OCI-LY7 (cell line): ENCODE data around the gene RAB30. TPM values are rescaled to one million over a fixed set of nuclear protein-coding genes. Genes with fewer than 3 reads are reported as not detected.
A peak's percentile ranks its signal among the peaks of the same experiment; 100 is the strongest.

Experiments used
- BruUV-seq: library from RNA; stranded (reverse); fragments of 400-500 nt; replicated peaks from 2 replicates; lab custom pipeline; 2021; lab: Mats Ljungman, UMichigan
- CTCF ChIA-PET: fragments of 300-600 bp; sonication (Branson Sonifier 250); formaldehyde crosslinking; loops from one replicate; lab custom pipeline; 2022; ENCODE audit warnings: antibody characterized with exemption; ENCODE audit not compliant: unreplicated experiment; lab: Charles Lee
- POLR2A ChIA-PET: fragments of 300-600 bp; sonication (Branson Sonifier 250); formaldehyde crosslinking; loops from one replicate; lab custom pipeline; 2022; ENCODE audit warnings: antibody characterized with exemption; lab: Charles Lee
- DNase-seq: peaks from one replicate; pipeline ENCODE4 v3.0.0-alpha.2; 2015; ENCODE audit warnings: low spot score
- H2AFZ ChIP-seq: fragments of 200-600 bp; sonication (generic), shearing (Covaris generic); 2 replicates; pipeline ENCODE4 v1.6.1; 2014; ENCODE audit warnings: mild to moderate bottlenecking, antibody characterized with exemption, low read length, moderate library complexity
- H3K27ac ChIP-seq: fragments of 200-600 bp; sonication (generic); 2 replicates; pipeline ENCODE4 v1.5.1; 2014; ENCODE audit warnings: mixed run types, low read depth, mild to moderate bottlenecking, moderate library complexity, low read length, inconsistent platforms; ENCODE audit not compliant: poor library complexity, severe bottlenecking
- H3K36me3 ChIP-seq: fragments of 200-600 bp; sonication (generic); 2 replicates; pipeline ENCODE4 v1.6.1; 2014; ENCODE audit warnings: mild to moderate bottlenecking, antibody characterized with exemption, low read length, moderate library complexity, mixed read lengths; ENCODE audit not compliant: insufficient read depth
- H3K4me1 ChIP-seq: fragments of 200-600 bp; sonication (generic); 2 replicates; pipeline ENCODE4 v1.5.1; 2014; ENCODE audit warnings: mild to moderate bottlenecking, low read length; ENCODE audit not compliant: insufficient read depth, poor library complexity, severe bottlenecking
- H3K4me2 ChIP-seq: fragments of 200-600 bp; sonication (generic); 2 replicates; pipeline ENCODE4 v1.6.1; 2014; ENCODE audit warnings: mild to moderate bottlenecking, low read length
- H3K4me3 ChIP-seq: fragments of 200-600 bp; sonication (generic); 2 replicates; pipeline ENCODE4 v1.5.1; 2014; ENCODE audit warnings: mild to moderate bottlenecking, low read depth, low read length; ENCODE audit not compliant: poor library complexity, severe bottlenecking
- H3K79me2 ChIP-seq: fragments of 200-600 bp; sonication (generic); 2 replicates; pipeline ENCODE4 v1.6.1; 2016; ENCODE audit warnings: low read depth, mild to moderate bottlenecking, low read length, moderate library complexity, mixed read lengths; ENCODE audit not compliant: insufficient read depth
- H3K9me2 ChIP-seq: fragments of 200-600 bp; sonication (generic); 2 replicates; pipeline ENCODE4 v1.6.1; 2016; ENCODE audit warnings: mild to moderate bottlenecking, low read length, mixed read lengths; ENCODE audit not compliant: insufficient read depth
- H3K9me3 ChIP-seq: fragments of 200-600 bp; sonication (generic); 2 replicates; pipeline ENCODE4 v1.6.1; 2014; ENCODE audit warnings: mild to moderate bottlenecking, mixed run types, low read length, mixed read lengths
- H4K20me1 ChIP-seq: fragments of 200-600 bp; sonication (generic); 2 replicates; pipeline ENCODE4 v1.6.1; 2014; ENCODE audit warnings: mild to moderate bottlenecking, antibody characterized with exemption, low read length, moderate library complexity, mixed read lengths; ENCODE audit not compliant: insufficient read depth
- EZH2phosphoT487 ChIP-seq: fragments of 200-600 bp; sonication (generic); IDR thresholded peaks from 2 replicates; pipeline ENCODE4 v1.6.1; 2018; ENCODE audit warnings: low read depth, borderline replicate concordance, mild to moderate bottlenecking, mixed run types, antibody characterized with exemption, low read length, moderate library complexity, mixed read lengths
- intact Hi-C: fragments of 100-400 bp; cut with micrococcal nuclease; formaldehyde crosslinking; loops from one replicate; pipeline ENCODE4 v1.10.0; 2022; ENCODE audit not compliant: unreplicated experiment
- total RNA-seq, 2 experiments: library from RNA; depleted of rRNA in 1 of 2; stranded (reverse); fragments of >200 nt in 1 of 2; shearing (Covaris generic) in 1 of 2; gene quantifications; 2 replicates each; pipeline ENCODE4 v1.2.3, GENCODE V29; 2014 to 2022
- TF ChIP-seq, protein P1 (sequence below): fragments of 200-600 bp; sonication (generic); conservative IDR thresholded peaks from 2 replicates; pipeline ENCODE4 v1.5.1; 2014; ENCODE audit warnings: mild to moderate bottlenecking, antibody characterized with exemption, low read length, moderate library complexity, mixed read lengths

The RAB30 gene
- total RNA-seq, 2 experiments from 2014 or later = 33.3 to 132 TPM

GRCh38 chr11:82932564-82932963 is 139.1 kb downstream of the RAB30 start:
- Histone ChIP-seq H3K4me3 (no peak overlapping the region), H3K27ac (peak overlapping the region; percentile 91), H2AFZ (no peak overlapping the region), H4K20me1 (no peaks in the 10 kb centered on the region), H3K36me3 (peaks cover 84% of the 10 kb centered on the region), H3K4me1 (peaks cover 53% of the 10 kb centered on the region), H3K9me2 (no peaks in the 10 kb centered on the region), H3K79me2 (peaks cover 19% of the 10 kb centered on the region; the same call in 1 of the 2 replicates), H3K9me3 (peaks cover 10% of the 10 kb centered on the region; the same call in 1 of the 2 replicates), H3K4me2 (no peak overlapping the region)
- DNase-seq = no peak
- no TSS peak for BruUV-seq
- POLR2A ChIA-PET = interaction anchor here (0.6 to 6.6 kb wide), 8 partner anchors 11 to 1513 kb away, joined by 3 to 81 read pairs (median 4); no protein-coding TSS in a partner anchor
- no peak for TF ChIP-seq EZH2phosphoT487
- TF ChIP-seq, protein P1, sequence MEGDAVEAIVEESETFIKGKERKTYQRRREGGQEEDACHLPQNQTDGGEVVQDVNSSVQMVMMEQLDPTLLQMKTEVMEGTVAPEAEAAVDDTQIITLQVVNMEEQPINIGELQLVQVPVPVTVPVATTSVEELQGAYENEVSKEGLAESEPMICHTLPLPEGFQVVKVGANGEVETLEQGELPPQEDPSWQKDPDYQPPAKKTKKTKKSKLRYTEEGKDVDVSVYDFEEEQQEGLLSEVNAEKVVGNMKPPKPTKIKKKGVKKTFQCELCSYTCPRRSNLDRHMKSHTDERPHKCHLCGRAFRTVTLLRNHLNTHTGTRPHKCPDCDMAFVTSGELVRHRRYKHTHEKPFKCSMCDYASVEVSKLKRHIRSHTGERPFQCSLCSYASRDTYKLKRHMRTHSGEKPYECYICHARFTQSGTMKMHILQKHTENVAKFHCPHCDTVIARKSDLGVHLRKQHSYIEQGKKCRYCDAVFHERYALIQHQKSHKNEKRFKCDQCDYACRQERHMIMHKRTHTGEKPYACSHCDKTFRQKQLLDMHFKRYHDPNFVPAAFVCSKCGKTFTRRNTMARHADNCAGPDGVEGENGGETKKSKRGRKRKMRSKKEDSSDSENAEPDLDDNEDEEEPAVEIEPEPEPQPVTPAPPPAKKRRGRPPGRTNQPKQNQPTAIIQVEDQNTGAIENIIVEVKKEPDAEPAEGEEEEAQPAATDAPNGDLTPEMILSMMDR = no peak
- CTCF ChIA-PET = no interaction called here
- intact Hi-C loops = loop anchor here (2.0 kb wide), 1 partner anchor 36 kb away; no protein-coding TSS in a partner anchor

- intact Hi-C loops = loop anchor here (2.0 kb wide), 1 partner anchor 132 kb away; no protein-coding TSS in a partner anchor
- no TSS peak for BruUV-seq
- Histone ChIP-seq H3K27ac (peak overlapping the region; percentile 91), H3K4me3 (peak overlapping the region; percentile 23), H3K4me1 (peaks cover 60% of the 10 kb centered on the region), H3K9me3 (peaks cover 10% of the 10 kb centered on the region; the same call in 1 of the 2 replicates), H3K4me2 (peak overlapping the region; percentile 63), H3K9me2 (no peaks in the 10 kb centered on the region), H3K79me2 (peaks cover 25% of the 10 kb centered on the region; the same call in 1 of the 2 replicates), H3K36me3 (peaks cover 84% of the 10 kb centered on the region), H4K20me1 (no peaks in the 10 kb centered on the region), H2AFZ (no peak overlapping the region; the same call in 1 of the 2 replicates)
- POLR2A ChIA-PET = interaction anchor here (0.6 to 6.6 kb wide), 31 partner anchors 10 to 250 kb away, joined by 3 to 81 read pairs (median 6); partner anchors contain the start of genes DDIAS, PCF11, PRCP and RAB30
- peak; percentile 7 for DNase-seq
- TF ChIP-seq, protein P1 = no peak
- no peak for TF ChIP-seq EZH2phosphoT487
- CTCF ChIA-PET = interaction anchor here (0.6 to 0.9 kb wide), 2 partner anchors 29 to 75 kb away, joined by 3 to 4 read pairs; partner anchors contain the start of gene DDIAS
Measured at GRCh38 chr11:82930734-82931133, 141.0 kb downstream of the RAB30 start.
